Mesendoderm (in vitro differentiated cells): Measurements from ENCODE around the gene APLF.
A peak's percentile ranks its signal among the peaks of the same experiment; 100 is the strongest.
"Not testable (repeated sequence)": the region's sequence is repeated elsewhere in the genome, so short reads cannot be mapped to it uniquely, and the experiment has no call there.

Experiments
- DNase-seq: peaks from one replicate; pipeline ENCODE4 v3.0.0; 2013
- H2AK5ac ChIP-seq: 2 replicates; pipeline ENCODE4 v1.6.1; 2013; ENCODE audit warnings: low read length, inconsistent platforms
- H2BK120ac ChIP-seq: 2 replicates; pipeline ENCODE4 v1.6.1; 2013; ENCODE audit warnings: low read depth, mild to moderate bottlenecking, low read length, moderate library complexity, mixed read lengths
- H2BK15ac ChIP-seq: replicated peaks from 2 replicates; pipeline ENCODE4 v1.6.1; 2013; ENCODE audit warnings: low read depth, mild to moderate bottlenecking, moderate library complexity
- H2BK5ac ChIP-seq: 2 replicates; pipeline ENCODE4 v1.6.1; 2013; ENCODE audit warnings: low read length, inconsistent platforms
- H3K18ac ChIP-seq: 2 replicates; pipeline ENCODE4 v1.6.1; 2013; ENCODE audit warnings: mild to moderate bottlenecking, low read length, mixed read lengths
- H3K23ac ChIP-seq: one replicate; pipeline ENCODE4 v1.6.1; 2013; ENCODE audit warnings: low read length
- H3K27ac ChIP-seq: 2 replicates; pipeline ENCODE4 v1.5.1; 2013; ENCODE audit warnings: low read depth, mild to moderate bottlenecking, inconsistent platforms, low read length, moderate library complexity
- H3K27me3 ChIP-seq: 2 replicates; pipeline ENCODE4 v1.6.1; 2013; ENCODE audit warnings: low read length, control low read depth, mild to moderate bottlenecking, inconsistent platforms; ENCODE audit not compliant: insufficient read depth, poor library complexity
- H3K36me3 ChIP-seq: 2 replicates; pipeline ENCODE4 v1.6.1; 2013; ENCODE audit warnings: low read length, inconsistent platforms; ENCODE audit not compliant: control insufficient read depth, insufficient read depth
- H3K4ac ChIP-seq: one replicate; pipeline ENCODE4 v1.6.1; 2013; ENCODE audit warnings: low read depth, mild to moderate bottlenecking, low read length, moderate library complexity
- H3K4me1 ChIP-seq: 2 replicates; pipeline ENCODE4 v1.6.1; 2013; ENCODE audit warnings: low read depth, low read length, inconsistent platforms; ENCODE audit not compliant: control insufficient read depth
- H3K4me2 ChIP-seq: 2 replicates; pipeline ENCODE4 v1.6.1; 2013; ENCODE audit warnings: low read length
- H3K4me3 ChIP-seq: 2 replicates; pipeline ENCODE4 v1.5.1; 2013; ENCODE audit warnings: mild to moderate bottlenecking, low read length
- H3K56ac ChIP-seq: one replicate; pipeline ENCODE4 v1.6.1; 2013; ENCODE audit warnings: low read length
- H3K79me1 ChIP-seq: 2 replicates; pipeline ENCODE4 v1.6.1; 2013; ENCODE audit warnings: low read length, inconsistent platforms
- H3K79me2 ChIP-seq: 2 replicates; pipeline ENCODE4 v1.6.1; 2013; ENCODE audit warnings: mild to moderate bottlenecking, low read length; ENCODE audit not compliant: control insufficient read depth, insufficient read depth
- H3K9ac ChIP-seq: 2 replicates; pipeline ENCODE4 v1.6.1; 2013; ENCODE audit warnings: low read length, inconsistent platforms
- H4K5ac ChIP-seq: one replicate; pipeline ENCODE4 v1.6.1; 2013; ENCODE audit warnings: low read length
- H4K8ac ChIP-seq: one replicate; pipeline ENCODE4 v1.6.1; 2013; ENCODE audit warnings: low read depth, mild to moderate bottlenecking, control low read depth, low read length, moderate library complexity
- WGBS: extraction: QIAGEN DNeasy Blood & Tissue Kit; methylation state at CpG from one replicate; pipeline ENCODE4 v1.1.7; 2013; ENCODE audit warnings: low lambda C conversion rate, missing lambda C conversion rate; ENCODE audit not compliant: insufficient coverage; ENCODE audit errors: extremely low coverage; 5-methylcytosine and 5-hydroxymethylcytosine counted together

The APLF gene

DNA sequence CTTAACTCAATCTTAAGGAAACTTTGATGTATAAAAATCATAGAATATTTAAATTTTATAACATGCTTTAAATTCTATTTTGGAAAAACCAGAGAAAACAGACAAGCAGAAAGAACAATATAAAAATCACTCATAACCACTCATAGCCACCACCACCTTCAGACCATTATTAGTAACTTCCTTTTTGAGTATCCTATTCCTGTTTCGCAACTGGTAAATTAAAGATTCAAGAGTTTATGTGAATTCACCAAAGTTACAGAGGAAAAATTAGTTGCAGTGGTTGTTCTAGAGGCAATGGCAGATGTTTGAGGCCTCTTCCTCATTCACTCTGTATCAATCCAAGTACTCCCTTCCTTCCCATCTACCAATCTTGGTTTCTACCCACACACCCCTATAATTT, 126.7 kb downstream of the APLF start:
- Histone ChIP-seq H3K18ac (no peak overlapping the region), H2BK15ac (no peak overlapping the region), H3K4me1 (no peaks in the 10 kb centered on the region), H4K5ac (no peak overlapping the region), H2BK5ac (no peak overlapping the region), H3K36me3 (no peaks in the 10 kb centered on the region), H2BK120ac (no peak overlapping the region), H2AK5ac (no peak overlapping the region), H3K79me2 (no peaks in the 10 kb centered on the region), H3K4me2 (no peak overlapping the region), H3K9ac (no peak overlapping the region), H3K56ac (no peak overlapping the region), H3K4ac (no peak overlapping the region), H3K23ac (no peak overlapping the region), H3K27ac (no peak overlapping the region), H4K8ac (no peak overlapping the region), H3K27me3 (no peaks in the 10 kb centered on the region), H3K4me3 (no peak overlapping the region), H3K79me1 (no peaks in the 10 kb centered on the region)
- WGBS = no CpG with 5 or more reads among the region's 1 CpG
- DNase-seq = no peak

- no peak overlapping the region for H3K4me2 ChIP-seq
Measured at GRCh38 chr2:68594674-68595492, 127.5 kb downstream of the APLF start.

DNA sequence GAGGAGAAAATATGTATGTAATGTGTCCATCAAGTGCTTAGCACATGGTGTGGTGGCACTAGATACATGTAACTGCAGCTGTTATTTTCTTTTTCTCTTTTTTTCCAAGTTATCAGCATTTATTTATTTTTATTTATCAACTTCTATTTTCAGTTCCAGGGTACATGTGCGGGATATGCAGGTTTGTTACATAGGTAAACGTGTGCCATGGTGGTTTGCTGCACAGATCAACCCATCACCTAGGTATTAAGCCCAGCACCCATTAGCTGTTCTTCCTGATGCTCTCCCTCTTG, 128.1 kb downstream of the APLF start:
- not testable (repeated sequence) for H3K4me3 ChIP-seq, H2BK5ac ChIP-seq, H3K9ac ChIP-seq, DNase-seq, H3K56ac ChIP-seq, H2BK15ac ChIP-seq, H3K27me3 ChIP-seq, H3K23ac ChIP-seq, H3K36me3 ChIP-seq, H3K79me2 ChIP-seq, H2BK120ac ChIP-seq, H4K8ac ChIP-seq, H3K4ac ChIP-seq, H3K27ac ChIP-seq, H3K18ac ChIP-seq, H3K4me1 ChIP-seq, H2AK5ac ChIP-seq, H3K79me1 ChIP-seq, H4K5ac ChIP-seq, H3K4me2 ChIP-seq
- no CpG with 5 or more reads among the region's 2 CpGs for WGBS

More at GRCh38 chr2:68594674-68595492, 127.5 kb downstream of the APLF start:
- no CpG with 5 or more reads among the region's 5 CpGs for WGBS
- H4K8ac ChIP-seq = no peak overlapping the region
- no peak overlapping the region for H2BK5ac ChIP-seq
- H3K18ac ChIP-seq = no peak overlapping the region
- H3K27me3 ChIP-seq = no peaks in the 10 kb centered on the region
- H3K9ac ChIP-seq = no peak overlapping the region
- H3K4me1 ChIP-seq = no peaks in the 10 kb centered on the region
- H3K79me2 ChIP-seq = no peaks in the 10 kb centered on the region
- no peak overlapping the region for H3K27ac ChIP-seq
- no peak overlapping the region for H3K4me3 ChIP-seq
- peak; percentile 54 for DNase-seq
- no peak overlapping the region for H3K56ac ChIP-seq
- no peaks in the 10 kb centered on the region for H3K79me1 ChIP-seq
- H2BK120ac ChIP-seq = no peak overlapping the region
- no peaks in the 10 kb centered on the region for H3K36me3 ChIP-seq
- no peak overlapping the region for H2BK15ac ChIP-seq
- H2AK5ac ChIP-seq = no peak overlapping the region
- no peak overlapping the region for H4K5ac ChIP-seq
- H3K4ac ChIP-seq = no peak overlapping the region
- no peak overlapping the region for H3K23ac ChIP-seq

DNA sequence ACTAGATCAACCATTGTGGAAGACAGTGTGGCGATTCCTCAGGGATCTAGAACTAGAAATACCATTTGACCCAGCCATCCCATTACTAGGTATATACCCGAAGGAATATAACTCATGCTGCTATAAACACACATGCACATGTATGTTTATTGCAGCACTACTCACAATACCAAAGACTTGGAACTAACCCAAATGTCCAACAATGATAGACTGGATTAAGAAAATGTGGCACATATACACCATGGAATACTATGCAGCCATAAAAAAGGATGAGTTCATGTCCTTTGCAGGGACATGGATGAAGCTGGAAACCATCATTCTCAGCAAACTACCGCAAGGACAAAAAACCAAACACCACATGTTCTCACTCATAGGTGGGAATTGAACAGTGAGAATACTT, 133.1 kb downstream of the APLF start:
- H3K79me1 ChIP-seq, H2AK5ac ChIP-seq, H3K36me3 ChIP-seq, H4K5ac ChIP-seq, H3K23ac ChIP-seq, H3K27ac ChIP-seq, H3K4me3 ChIP-seq, H2BK5ac ChIP-seq, H3K9ac ChIP-seq, H3K18ac ChIP-seq, H3K4ac ChIP-seq, H2BK120ac ChIP-seq, H3K79me2 ChIP-seq, H2BK15ac ChIP-seq, H3K4me2 ChIP-seq, H3K56ac ChIP-seq, H3K27me3 ChIP-seq, H3K4me1 ChIP-seq, H4K8ac ChIP-seq, DNase-seq: not testable (repeated sequence)
- WGBS = no CpG with 5 or more reads among the region's 3 CpGs

DNA sequence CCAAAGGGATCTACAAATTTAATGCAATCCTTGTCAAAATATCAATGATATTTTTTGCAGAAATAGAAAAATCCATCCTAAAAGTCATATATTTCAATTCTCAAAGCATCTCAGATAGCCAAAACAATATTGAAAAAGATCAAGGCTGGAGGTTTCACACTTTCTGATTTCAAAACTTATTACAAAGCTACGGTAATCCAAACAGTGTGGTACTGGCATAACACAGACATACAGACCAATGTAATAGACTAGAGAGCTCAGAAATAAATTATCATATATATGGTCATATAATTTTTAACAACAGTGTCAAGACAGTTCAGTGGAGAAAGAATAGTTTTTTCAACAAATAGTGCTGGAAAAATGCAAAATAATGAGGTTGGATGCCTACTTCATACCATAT, 135.7 kb downstream of the APLF start:
- Histone ChIP-seq H3K18ac (no peak overlapping the region), H2BK120ac (no peak overlapping the region), H3K9ac (no peak overlapping the region), H3K4ac (no peak overlapping the region), H3K27me3 (no peaks in the 10 kb centered on the region), H4K5ac (no peak overlapping the region), H3K4me1 (no peaks in the 10 kb centered on the region), H3K56ac (no peak overlapping the region), H3K4me2 (no peak overlapping the region), H3K4me3 (no peak overlapping the region), H2AK5ac (no peak overlapping the region), H2BK15ac (no peak overlapping the region), H3K23ac (no peak overlapping the region), H3K36me3 (no peaks in the 10 kb centered on the region), H4K8ac (no peak overlapping the region), H3K27ac (no peak overlapping the region), H2BK5ac (no peak overlapping the region), H3K79me1 (no peaks in the 10 kb centered on the region), H3K79me2 (no peaks in the 10 kb centered on the region)
- DNase-seq = no peak
- WGBS = no CpG with 5 or more reads among the region's 1 CpG

DNA sequence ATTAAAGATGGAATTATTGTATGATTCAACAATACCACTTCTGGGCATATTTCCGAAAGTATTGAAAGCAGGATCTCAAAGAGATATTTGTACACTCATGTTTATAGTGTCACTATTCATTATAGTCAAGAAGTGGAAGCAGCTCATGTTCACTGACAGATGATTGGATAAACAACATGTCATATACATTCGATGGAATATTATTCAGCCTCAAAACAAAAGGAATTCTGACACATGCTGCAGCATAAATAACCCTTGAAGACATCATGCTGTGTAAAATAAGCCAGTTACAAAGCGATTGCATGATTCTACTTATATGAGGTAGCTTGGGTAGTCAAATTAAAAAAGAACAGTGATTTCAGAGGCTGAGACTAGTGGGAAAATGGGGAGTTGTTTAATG, 136.7 kb downstream of the APLF start:
- Histone ChIP-seq H3K27ac (no peak overlapping the region), H3K56ac (no peak overlapping the region), H4K8ac (no peak overlapping the region), H4K5ac (no peak overlapping the region), H2BK5ac (no peak overlapping the region), H3K9ac (no peak overlapping the region), H3K18ac (no peak overlapping the region), H2AK5ac (no peak overlapping the region), H3K27me3 (no peaks in the 10 kb centered on the region), H3K4ac (no peak overlapping the region), H2BK15ac (no peak overlapping the region), H3K79me1 (no peaks in the 10 kb centered on the region), H3K4me3 (no peak overlapping the region), H3K36me3 (no peaks in the 10 kb centered on the region), H3K23ac (no peak overlapping the region), H3K79me2 (no peaks in the 10 kb centered on the region), H2BK120ac (no peak overlapping the region), H3K4me2 (no peak overlapping the region), H3K4me1 (no peaks in the 10 kb centered on the region)
- WGBS = no CpG with 5 or more reads among the region's 3 CpGs
- no peak for DNase-seq
